ENCODE data around the gene PGAP3.

PGAP3 gene

GRCh38 chr17:39659279-39660010 is 28.4 kb downstream of the PGAP3 start:
- DNase-seq, result no peak

- no peak for DNase-seq
Observed at GRCh38 chr17:39658760-39659159, 29.1 kb downstream of the PGAP3 start.

GRCh38 chr17:39658346-39658745 is 29.5 kb downstream of the PGAP3 start:
- no peak for DNase-seq

- no peak for DNase-seq
Observed at GRCh38 chr17:39655105-39655504, 32.8 kb downstream of the PGAP3 start.

- DNase-seq, result peak; percentile 83
Observed at GRCh38 chr17:39653662-39654331, 34.1 kb downstream of the PGAP3 start.

- DNase-seq, result no peak
Observed at GRCh38 chr17:39653316-39653661, 34.6 kb downstream of the PGAP3 start.

- no peak for DNase-seq
Observed at GRCh38 chr17:39652587-39653315, 35.1 kb downstream of the PGAP3 start.

- DNase-seq, result no peak
Observed at GRCh38 chr17:39651923-39652586, 35.8 kb downstream of the PGAP3 start.

GRCh38 chr17:39650121-39650579 is 37.7 kb downstream of the PGAP3 start:
- DNase-seq, result no peak

GRCh38 chr17:39648616-39649366 is 39.1 kb downstream of the PGAP3 start:
- no peak for DNase-seq

GRCh38 chr17:39647256-39647655 is 40.6 kb downstream of the PGAP3 start:
- no peak for DNase-seq

GRCh38 chr17:39643271-39643670 is 44.6 kb downstream of the PGAP3 start:
- DNase-seq, result no peak

- DNase-seq, result no peak
Observed at GRCh38 chr17:39642291-39643074, 45.4 kb downstream of the PGAP3 start.

GRCh38 chr17:39641883-39642282 is 46.0 kb downstream of the PGAP3 start:
- no peak for DNase-seq

- no peak for DNase-seq
Observed at GRCh38 chr17:39641097-39641496, 46.8 kb downstream of the PGAP3 start.

GRCh38 chr17:39640591-39641031 is 47.2 kb downstream of the PGAP3 start:
- DNase-seq, result no peak

GRCh38 chr17:39639566-39640458 is 48.0 kb downstream of the PGAP3 start:
- DNase-seq, result no peak

GRCh38 chr17:39639043-39639442 is 48.8 kb downstream of the PGAP3 start:
- no peak for DNase-seq

- DNase-seq, result no peak
Observed at GRCh38 chr17:39638317-39638716, 49.5 kb downstream of the PGAP3 start.

GRCh38 chr17:39636927-39637736 is 50.7 kb downstream of the PGAP3 start, which contains the start of gene STARD3:
Gene STARD3 (plus strand): TSS chr17:39637144. CDS start chr17:39653532, 16,388 bp downstream.
- DNase-seq, result peak; percentile 92
